Endothelial cell of umbilical vein (primary cell): ENCODE data around the gene ACD. TPM values are rescaled to one million over a fixed set of nuclear protein-coding genes. Genes with fewer than 3 reads are reported as not detected.

Source experiments
- BruUV-seq: library from RNA; stranded (reverse); fragments of 400-500 nt; replicated peaks from 2 replicates; lab custom pipeline; 2021; lab: Mats Ljungman, UMichigan
- CTCF ChIA-PET: fragments of 300-600, 350-600 bp; sonication (Branson Sonifier 250); formaldehyde crosslinking; loops from one replicate; lab custom pipeline; 2021; ENCODE audit warnings: antibody characterized with exemption, inconsistent platforms; lab: Charles Lee
- POLR2A ChIA-PET: fragments of 300-600, 350-600 bp; sonication (Branson Sonifier 250); formaldehyde crosslinking; loops from one replicate; lab custom pipeline; 2021; ENCODE audit warnings: antibody characterized with exemption, inconsistent platforms; lab: Charles Lee
- DNase-seq: peaks from one replicate; pipeline ENCODE4 v3.0.0-alpha.2; 2011; ENCODE audit warnings: low read depth, low spot score
- FAIRE-seq: peaks from 2 replicates; lab custom pipeline; 2011; peaks lifted over from hg19 to GRCh38; lab: Jason Lieb, UNC
- H2AFZ ChIP-seq: 2 replicates; pipeline ENCODE4 v1.6.0; 2012; ENCODE audit warnings: low read depth, low read length, control low read depth, inconsistent platforms
- H3K27ac ChIP-seq: 2 replicates; pipeline ENCODE4 v1.5.1; 2011; ENCODE audit warnings: low read depth, mild to moderate bottlenecking, control low read depth, low read length, moderate library complexity; ENCODE audit not compliant: insufficient read depth
- H3K27me3 ChIP-seq, 2 experiments: 2 replicates each; pipeline versions ENCODE4 v1.6.0 to v1.6.1; 2011; ENCODE audit warnings: low read length in 2 of 2, mixed read lengths in 1 of 2; ENCODE audit not compliant: control insufficient read depth in 2 of 2, insufficient read depth in 2 of 2
- H3K36me3 ChIP-seq, 2 experiments: 2 replicates in 1 of 2; 3 replicates in 1 of 2; pipeline ENCODE4 v1.5.1; 2011; ENCODE audit warnings: low read length in 2 of 2, mild to moderate bottlenecking in 1 of 2, moderate library complexity in 1 of 2; ENCODE audit not compliant: control insufficient read depth in 2 of 2, insufficient read depth in 2 of 2; ENCODE audit errors: extremely low read depth in 1 of 2
- H3K4me1 ChIP-seq: 3 replicates; pipeline ENCODE4 v1.5.1; 2011; ENCODE audit warnings: mild to moderate bottlenecking, low read length; ENCODE audit not compliant: control insufficient read depth, insufficient read depth; ENCODE audit errors: extremely low read depth
- H3K4me2 ChIP-seq: 2 replicates; pipeline ENCODE4 v1.6.1; 2011; ENCODE audit warnings: low read length, control low read depth, mixed read lengths; ENCODE audit not compliant: insufficient read depth
- H3K4me3 ChIP-seq, 3 experiments: fragments of 200-600 bp in 1 of 3; sonication (generic), shearing (Covaris generic) in 1 of 3; replicated peaks in 1 of 3; 2 replicates each; pipeline ENCODE4 v1.5.1; 2011 to 2016; ENCODE audit warnings: control low read depth in 3 of 3, low read length in 3 of 3, mild to moderate bottlenecking in 2 of 3, inconsistent platforms in 1 of 3, low read depth in 1 of 3, moderate library complexity in 1 of 3; ENCODE audit not compliant: insufficient read depth in 1 of 3
- H3K79me2 ChIP-seq: 2 replicates; pipeline ENCODE4 v1.6.0; 2012; ENCODE audit warnings: low read length, inconsistent platforms; ENCODE audit not compliant: control insufficient read depth, insufficient read depth
- H3K9ac ChIP-seq: replicated peaks from 2 replicates; pipeline ENCODE3; 2011; ENCODE audit warnings: low read length, control low read depth; ENCODE audit not compliant: insufficient read depth; ENCODE audit errors: extremely low read depth
- H3K9me1 ChIP-seq: replicated peaks from 3 replicates; pipeline ENCODE4 v1.6.0; 2011; ENCODE audit warnings: mild to moderate bottlenecking, low read length; ENCODE audit not compliant: control insufficient read depth, insufficient read depth; ENCODE audit errors: extremely low read depth
- H3K9me3 ChIP-seq: replicated peaks from 2 replicates; pipeline ENCODE4 v1.5.1; 2012; ENCODE audit warnings: low read length, inconsistent platforms; ENCODE audit not compliant: control insufficient read depth, insufficient read depth
- H4K20me1 ChIP-seq: replicated peaks from 2 replicates; pipeline ENCODE3; 2011; ENCODE audit warnings: mild to moderate bottlenecking, low read length; ENCODE audit not compliant: control insufficient read depth, insufficient read depth; ENCODE audit errors: extremely low read depth
- FOS ChIP-seq: IDR thresholded peaks from 2 replicates; pipeline ENCODE4 v1.6.1; 2011; ENCODE audit warnings: mild to moderate bottlenecking, low read length, moderate library complexity, borderline replicate concordance; ENCODE audit not compliant: insufficient read depth
- GATA2 ChIP-seq: IDR thresholded peaks from 2 replicates; pipeline ENCODE4 v1.7.0; 2011; ENCODE audit warnings: low read depth, mild to moderate bottlenecking, moderate library complexity, mixed read lengths, low read length; ENCODE audit not compliant: insufficient read length, insufficient read depth
- MYC ChIP-seq: IDR thresholded peaks from one replicate; pipeline ENCODE4 v1.6.1; 2011; ENCODE audit warnings: mild to moderate bottlenecking, low read depth, low read length
- POLR2A ChIP-seq: IDR thresholded peaks from 2 replicates; pipeline ENCODE4 v1.6.1; 2012; ENCODE audit warnings: low read depth, mild to moderate bottlenecking, control low read depth, low read length
- POLR2AphosphoS5 ChIP-seq: IDR thresholded peaks from 2 replicates; pipeline ENCODE4 v1.6.1; 2012; ENCODE audit warnings: low read depth, mild to moderate bottlenecking, control low read depth, low read length, moderate library complexity; ENCODE audit not compliant: insufficient read depth
- dilution Hi-C: fragments of 300-500 bp; cut with MboI; formaldehyde crosslinking; loops from one replicate; pipeline ENCODE4 v1.15.0; 2019; ENCODE audit warnings: low sequenced_read_pairs; ENCODE audit not compliant: extremely low pct_ligation_motif_present
- intact Hi-C: fragments of 100-400 bp; cut with micrococcal nuclease; formaldehyde crosslinking; loops from one replicate; pipeline ENCODE4 v1.10.0; 2022
- polyA plus RNA-seq, 4 experiments: library from polyadenylated mRNA; depleted of rRNA in 3 of 4; stranded (reverse) in 3 of 4; unstranded in 1 of 4; fragments of >200 nt; gene quantifications; 2 replicates each; pipeline versions ENCODE4 v1.2.1 to v1.2.3, GENCODE V29; 2011 to 2012; ENCODE audit warnings: missing spikeins in 1 of 4
- total RNA-seq: library from RNA; stranded (reverse); gene quantifications from 2 replicates; pipeline ENCODE4 v1.2.3, GENCODE V29; 2021
- TF ChIP-seq, protein P1 (sequence below), 2 donors: IDR thresholded peaks; 1 replicate in 1 of 2; 2 replicates in 1 of 2; pipeline ENCODE4 v1.5.1; 2011; ENCODE audit warnings: low read length in 2 of 2, mild to moderate bottlenecking in 2 of 2, moderate library complexity in 2 of 2, control low read depth in 1 of 2, inconsistent platforms in 1 of 2, low read depth in 1 of 2; ENCODE audit not compliant: insufficient read depth in 1 of 2; ENCODE audit errors: extremely low read depth in 1 of 2

Gene ACD
- total and polyA plus RNA-seq, 2 donors (not counting 3 experiments of a cell fraction or from before 2014, with no cell fraction given): 24.4 to 36.0 TPM

GRCh38 chr16:67663151-67663876 lies 3.3 kb upstream of the ACD start:
- no peak for FAIRE-seq
- Histone ChIP-seq H3K4me3 (no peak overlapping the region), H3K27ac (no peak overlapping the region), H3K4me2 (no peak overlapping the region), H3K9ac (no peak overlapping the region), H2AFZ (no peak overlapping the region), H4K20me1 (no peaks in the 10 kb centered on the region), H3K36me3 (peaks cover 0 to 6% of the 10 kb centered on the region in 2 experiments), H3K79me2 (no peaks in the 10 kb centered on the region), H3K4me1 (peaks cover 24% of the 10 kb centered on the region), H3K9me1 (no peaks in the 10 kb centered on the region), H3K9me3 (no peaks in the 10 kb centered on the region), H3K27me3 (no peaks in the 10 kb centered on the region)
- dilution Hi-C loops (no loop called here), intact Hi-C loops (no loop called here)
- POLR2A ChIA-PET: interaction anchor here (0.6 kb wide), 1 partner anchor 120 kb away, joined by 3 read pairs; no protein-coding TSS in a partner anchor
- CTCF ChIA-PET: interaction anchor here (0.6 to 12.7 kb wide), 6 partner anchors 10 to 142 kb away, joined by 3 to 163 read pairs (median 4); partner anchors contain the start of gene CARMIL2
- no peak for DNase-seq
- BruUV-seq: no TSS peak
- TF ChIP-seq GATA2: no peak
- TF ChIP-seq MYC: no peak
- TF ChIP-seq, protein P1, sequence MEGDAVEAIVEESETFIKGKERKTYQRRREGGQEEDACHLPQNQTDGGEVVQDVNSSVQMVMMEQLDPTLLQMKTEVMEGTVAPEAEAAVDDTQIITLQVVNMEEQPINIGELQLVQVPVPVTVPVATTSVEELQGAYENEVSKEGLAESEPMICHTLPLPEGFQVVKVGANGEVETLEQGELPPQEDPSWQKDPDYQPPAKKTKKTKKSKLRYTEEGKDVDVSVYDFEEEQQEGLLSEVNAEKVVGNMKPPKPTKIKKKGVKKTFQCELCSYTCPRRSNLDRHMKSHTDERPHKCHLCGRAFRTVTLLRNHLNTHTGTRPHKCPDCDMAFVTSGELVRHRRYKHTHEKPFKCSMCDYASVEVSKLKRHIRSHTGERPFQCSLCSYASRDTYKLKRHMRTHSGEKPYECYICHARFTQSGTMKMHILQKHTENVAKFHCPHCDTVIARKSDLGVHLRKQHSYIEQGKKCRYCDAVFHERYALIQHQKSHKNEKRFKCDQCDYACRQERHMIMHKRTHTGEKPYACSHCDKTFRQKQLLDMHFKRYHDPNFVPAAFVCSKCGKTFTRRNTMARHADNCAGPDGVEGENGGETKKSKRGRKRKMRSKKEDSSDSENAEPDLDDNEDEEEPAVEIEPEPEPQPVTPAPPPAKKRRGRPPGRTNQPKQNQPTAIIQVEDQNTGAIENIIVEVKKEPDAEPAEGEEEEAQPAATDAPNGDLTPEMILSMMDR (IDR thresholded peaks at IDR 0.05; ENCODE audit: extremely low read depth in 1 of 2, insufficient read depth in 1 of 2, low read depth in 1 of 2, low read length in 2 of 2): peak in 1 of 2 donors; percentile 55
- no peak for TF ChIP-seq POLR2AphosphoS5
- no peak for TF ChIP-seq FOS
- peak; percentile 19 for TF ChIP-seq POLR2A
